HFF-Myc (cell line): ENCODE data around the gene C16orf87.
"Not testable (repeated sequence)": the region's sequence is repeated elsewhere in the genome, so short reads cannot be mapped to it uniquely, and the experiment has no call there.

ENCODE experiments used
- DNase-seq: peaks from one replicate; pipeline ENCODE4 v3.0.0-alpha.2; 2011; ENCODE audit warnings: low read depth; ENCODE audit errors: extremely low read depth
- H3K4me3 ChIP-seq: replicated peaks from 2 replicates; pipeline ENCODE4 v1.5.1; 2011; ENCODE audit warnings: low read depth, mild to moderate bottlenecking, control low read depth, low read length
- TF ChIP-seq, protein P1 (sequence below): IDR thresholded peaks from 2 replicates; pipeline ENCODE4 v1.5.1; 2012; ENCODE audit warnings: mild to moderate bottlenecking, low read depth, low read length, control low read depth; ENCODE audit errors: missing control alignments

Gene C16orf87

DNA sequence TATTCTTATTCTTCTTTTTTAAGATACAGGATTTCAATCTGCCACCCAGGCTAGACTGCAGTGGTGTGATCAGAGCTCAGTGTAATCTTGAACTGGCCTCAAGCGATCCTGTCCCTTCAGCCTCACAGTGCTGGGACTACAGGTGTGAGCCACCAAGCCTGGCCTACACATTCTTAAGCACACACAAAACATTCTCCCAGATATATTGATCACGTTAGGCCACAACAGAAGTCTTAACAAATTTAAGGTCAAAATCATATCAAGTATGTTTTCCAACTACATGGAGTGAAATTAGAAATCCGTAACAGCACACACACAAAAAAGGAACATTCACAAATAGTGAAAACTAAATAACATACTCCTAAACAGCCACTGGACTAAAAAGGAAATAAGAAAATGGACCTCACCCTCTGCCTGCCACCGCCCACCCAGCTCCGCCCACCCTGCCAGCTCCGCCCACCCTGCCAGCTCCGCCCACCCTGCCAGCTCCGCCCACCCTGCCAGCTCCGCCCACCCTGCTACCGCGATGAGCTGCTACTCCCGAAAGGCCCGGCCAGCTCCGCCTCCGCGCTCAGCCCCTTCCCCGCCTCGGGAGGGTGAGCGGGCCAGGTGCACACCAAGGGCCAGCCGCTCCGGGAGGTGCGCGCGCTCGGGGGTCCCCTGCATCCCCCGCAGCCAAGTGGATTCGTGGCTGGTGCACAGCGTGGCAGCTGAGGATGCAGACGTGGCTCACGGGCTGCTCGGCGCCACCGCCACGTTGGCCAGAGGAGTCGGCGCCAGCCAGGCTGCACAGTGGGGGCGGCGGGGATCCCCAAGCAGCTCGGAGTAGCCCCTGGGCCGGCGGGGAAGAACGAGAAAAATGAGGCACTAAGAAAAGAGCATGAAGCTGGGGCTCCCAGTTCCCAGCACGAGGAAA, 41.2 kb downstream of the C16orf87 start:
- TF ChIP-seq, protein P1, sequence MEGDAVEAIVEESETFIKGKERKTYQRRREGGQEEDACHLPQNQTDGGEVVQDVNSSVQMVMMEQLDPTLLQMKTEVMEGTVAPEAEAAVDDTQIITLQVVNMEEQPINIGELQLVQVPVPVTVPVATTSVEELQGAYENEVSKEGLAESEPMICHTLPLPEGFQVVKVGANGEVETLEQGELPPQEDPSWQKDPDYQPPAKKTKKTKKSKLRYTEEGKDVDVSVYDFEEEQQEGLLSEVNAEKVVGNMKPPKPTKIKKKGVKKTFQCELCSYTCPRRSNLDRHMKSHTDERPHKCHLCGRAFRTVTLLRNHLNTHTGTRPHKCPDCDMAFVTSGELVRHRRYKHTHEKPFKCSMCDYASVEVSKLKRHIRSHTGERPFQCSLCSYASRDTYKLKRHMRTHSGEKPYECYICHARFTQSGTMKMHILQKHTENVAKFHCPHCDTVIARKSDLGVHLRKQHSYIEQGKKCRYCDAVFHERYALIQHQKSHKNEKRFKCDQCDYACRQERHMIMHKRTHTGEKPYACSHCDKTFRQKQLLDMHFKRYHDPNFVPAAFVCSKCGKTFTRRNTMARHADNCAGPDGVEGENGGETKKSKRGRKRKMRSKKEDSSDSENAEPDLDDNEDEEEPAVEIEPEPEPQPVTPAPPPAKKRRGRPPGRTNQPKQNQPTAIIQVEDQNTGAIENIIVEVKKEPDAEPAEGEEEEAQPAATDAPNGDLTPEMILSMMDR, result no peak
- DNase-seq, result no peak

DNA sequence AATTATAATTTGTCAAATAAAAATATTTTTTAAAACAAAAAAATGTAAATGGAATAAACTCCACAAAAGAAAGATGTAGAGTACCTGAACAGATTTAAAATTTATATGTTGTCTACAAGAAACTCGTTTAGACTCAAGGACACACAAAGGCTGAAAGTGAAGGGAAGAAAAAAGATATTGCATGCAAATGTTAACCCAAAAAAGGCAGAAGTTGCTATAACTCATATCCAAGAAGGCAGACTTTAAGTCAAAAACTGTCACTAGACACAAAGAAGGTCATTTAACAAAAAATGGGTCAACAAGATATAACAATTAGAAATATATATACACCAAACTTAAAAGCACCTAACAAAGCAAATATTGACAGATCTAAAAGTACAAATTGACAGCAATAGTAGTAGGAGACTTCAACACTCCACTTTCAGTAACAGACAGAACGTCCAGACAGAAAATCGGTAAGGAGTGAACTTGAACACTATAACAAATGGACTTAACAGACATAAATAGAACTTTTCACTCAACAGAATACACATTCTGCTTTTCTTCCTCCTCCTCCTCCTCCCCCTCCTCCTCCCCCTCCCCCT, 42.0 kb downstream of the C16orf87 start:
- TF ChIP-seq, protein P1, result no peak
- H3K4me3 ChIP-seq, result no peak overlapping the region
- no peak for DNase-seq

More for the DNA sequence above, 41.2 kb downstream of the C16orf87 start:
- H3K4me3 ChIP-seq, result peak overlapping the region; percentile 59

DNA sequence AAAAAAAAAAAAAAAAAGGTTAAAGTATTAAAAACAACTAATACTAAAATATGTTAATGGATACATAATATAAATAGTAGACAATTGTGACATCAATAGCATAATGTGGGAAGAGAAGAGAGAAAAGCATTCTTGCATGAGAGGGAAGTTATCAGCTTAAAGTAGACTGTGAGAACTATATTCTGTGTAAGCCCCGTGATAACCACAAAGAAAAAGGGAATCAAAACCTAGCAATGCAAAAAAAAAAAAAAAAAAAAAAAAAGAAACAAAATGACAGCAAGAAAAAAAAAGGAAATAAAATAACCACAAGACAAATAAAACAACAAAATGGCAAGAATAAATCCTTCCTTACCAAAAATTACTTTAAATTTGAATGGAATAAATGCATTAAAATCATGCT, 43.1 kb downstream of the C16orf87 start:
- H3K4me3 ChIP-seq, result no peak overlapping the region
- TF ChIP-seq, protein P1, result no peak
- DNase-seq, result no peak

DNA sequence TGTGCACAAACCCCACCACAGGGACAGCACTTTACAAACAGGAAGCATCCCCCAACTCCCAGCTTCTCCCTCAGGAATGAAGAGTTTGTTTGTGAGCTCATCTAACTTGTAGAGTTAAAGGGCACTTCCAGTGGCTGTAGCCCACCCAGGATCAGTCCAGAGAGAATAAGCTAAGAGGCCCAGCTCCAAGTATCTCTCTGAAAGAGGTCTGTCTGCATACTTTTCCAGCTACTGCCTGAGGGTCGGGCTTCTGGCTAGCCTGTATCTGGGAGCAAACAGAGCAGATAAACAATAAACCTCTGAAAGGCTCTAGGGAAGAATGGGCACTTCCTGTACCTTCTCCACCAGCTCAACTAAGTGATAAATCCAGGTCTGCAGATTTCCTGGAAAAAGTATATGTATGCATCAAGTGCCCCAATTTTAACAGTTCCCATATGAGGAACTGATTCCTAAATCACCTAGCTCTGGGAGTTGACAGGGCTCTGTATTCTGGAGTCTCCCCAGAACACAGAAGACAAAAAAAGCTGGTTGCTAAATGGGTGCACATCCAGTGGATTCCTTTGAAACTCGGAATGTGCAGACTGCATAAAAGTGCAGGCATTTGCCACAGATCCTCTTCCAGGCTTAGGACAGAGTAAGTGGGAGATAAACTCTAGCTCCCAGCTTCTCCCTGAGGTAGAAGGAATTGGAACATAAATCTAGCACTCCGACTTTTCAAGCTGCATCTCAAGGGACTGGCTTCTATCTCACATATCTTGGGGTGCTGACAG, 45.7 kb downstream of the C16orf87 start:
- TF ChIP-seq, protein P1, result no peak
- no peak overlapping the region for H3K4me3 ChIP-seq
- no peak for DNase-seq

DNA sequence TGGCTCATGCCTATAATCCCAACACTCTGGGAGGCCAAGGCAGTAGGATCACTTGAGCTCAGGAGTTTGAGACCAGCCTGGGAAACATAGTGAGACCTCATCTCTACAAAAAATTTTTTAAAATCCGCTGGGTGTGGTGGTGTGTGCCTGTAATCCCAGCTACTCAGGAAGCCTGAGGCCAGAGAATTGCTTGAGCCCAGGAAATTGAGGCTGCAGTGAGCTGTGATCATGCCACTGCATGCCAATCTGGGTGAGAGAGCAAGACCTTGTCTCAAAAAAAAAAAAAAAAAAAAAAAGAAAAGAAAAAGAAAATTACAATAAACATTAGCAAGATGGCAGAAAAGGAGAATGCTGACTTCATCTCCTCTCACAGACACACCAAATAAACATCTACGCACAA, 46.4 kb downstream of the C16orf87 start:
- DNase-seq, H3K4me3 ChIP-seq: not testable (repeated sequence)

DNA sequence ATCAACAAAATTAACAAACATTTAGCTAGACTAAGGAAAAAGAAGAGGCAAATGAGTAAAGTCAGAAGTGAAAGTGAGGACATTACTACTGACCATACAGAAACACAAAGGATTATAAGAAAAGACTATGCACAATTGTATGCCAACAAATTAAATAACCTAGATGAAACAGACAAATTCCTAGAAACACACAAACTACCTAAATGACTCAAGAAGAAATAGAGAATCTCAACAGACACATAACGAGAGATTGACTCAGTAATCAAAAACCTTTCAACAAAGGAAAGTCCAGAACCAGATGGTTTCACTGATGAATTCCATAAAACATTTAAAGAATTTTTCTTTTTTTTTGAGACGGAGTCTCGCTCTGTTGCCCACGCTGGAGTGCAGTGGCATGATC, 47.2 kb downstream of the C16orf87 start:
- TF ChIP-seq, protein P1, result no peak
- H3K4me3 ChIP-seq, result no peak overlapping the region
- no peak for DNase-seq

DNA sequence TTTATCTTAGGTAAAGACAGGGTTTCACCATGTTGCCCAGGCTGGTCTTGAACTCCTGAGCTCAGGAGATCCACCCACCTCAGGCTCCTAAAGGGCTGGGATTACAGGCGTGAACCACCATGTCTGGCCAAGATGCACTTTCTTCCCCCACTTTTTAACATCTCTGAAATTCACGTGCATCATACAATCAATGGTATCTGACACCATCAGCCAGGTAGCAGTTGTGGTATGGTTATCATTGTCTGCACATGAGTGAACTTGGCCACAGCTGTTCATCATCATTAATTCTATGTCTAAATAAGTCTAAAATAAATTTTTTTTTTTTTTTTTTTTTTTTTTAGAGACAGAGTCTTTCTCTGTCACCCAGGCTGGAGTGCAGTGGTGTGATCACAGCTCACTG, 48.7 kb downstream of the C16orf87 start:
- TF ChIP-seq, protein P1, result no peak
- no peak for DNase-seq

More for the DNA sequence above, 48.7 kb downstream of the C16orf87 start:
- H3K4me3 ChIP-seq, result no peak overlapping the region
